B cell (primary cell): ENCODE results near the gene FAM81A. TPM values are rescaled to one million over a fixed set of nuclear protein-coding genes. Genes with fewer than 3 reads are reported as not detected.
A peak's percentile ranks its signal among the peaks of the same experiment; 100 is the strongest.

Experiments
- ATAC-seq: fragments of 200-7000 bp; cut with Tn5 transposase; one replicate; pipeline ENCODE4 v1.10.0; 2021; ENCODE audit warnings: low read depth, mild to moderate bottlenecking, moderate number of reproducible peaks, moderate library complexity
- CTCF ChIA-PET: fragments of 350-600 bp; sonication (Branson Sonifier 250); formaldehyde crosslinking; loops from one replicate; lab custom pipeline; 2021; ENCODE audit warnings: antibody characterized with exemption, inconsistent platforms; lab: Charles Lee
- POLR2A ChIA-PET: fragments of 350-600 bp; sonication (Branson Sonifier 250); formaldehyde crosslinking; loops from one replicate; lab custom pipeline; 2021; ENCODE audit warnings: antibody characterized with exemption; lab: Charles Lee
- DNase-seq: peaks from one replicate; pipeline ENCODE4 v3.0.0; 2013
- H2AFZ ChIP-seq: 2 replicates; pipeline ENCODE4 v1.6.1; 2012; ENCODE audit warnings: mild to moderate bottlenecking, low read depth, low read length; ENCODE audit not compliant: insufficient read depth, poor library complexity, severe bottlenecking
- H3K27ac ChIP-seq, 2 donors: 1 replicate in 1 of 2; 2 replicates in 1 of 2; pipeline ENCODE4 v1.5.1; 2012 to 2013; ENCODE audit warnings: low read length in 2 of 2, mild to moderate bottlenecking in 2 of 2, moderate library complexity in 1 of 2
- H3K27me3 ChIP-seq, 4 experiments: fragments of 200-600 bp in 1 of 4; sonication (generic) in 1 of 4; replicated peaks in 1 of 4; 1 replicate in 2 of 4; 2 replicates in 2 of 4; pipeline versions ENCODE4 v1.6.1 to v1.7.0; 2013 to 2016; ENCODE audit warnings: low read length in 3 of 4, mild to moderate bottlenecking in 2 of 4, mixed read lengths in 1 of 4, moderate library complexity in 1 of 4; ENCODE audit not compliant: insufficient read depth in 4 of 4, control insufficient read depth in 3 of 4; ENCODE audit errors: control extremely low read depth in 1 of 4
- H3K36me3 ChIP-seq, 2 experiments: replicated peaks in 1 of 2; 1 replicate in 1 of 2; 2 replicates in 1 of 2; pipeline versions ENCODE4 v1.6.1 to v1.7.1; 2013; ENCODE audit warnings: low read length in 1 of 2; ENCODE audit not compliant: insufficient read depth in 2 of 2, control insufficient read depth in 1 of 2; ENCODE audit errors: control extremely low read depth in 1 of 2, extremely low read depth in 1 of 2
- H3K4me1 ChIP-seq, 2 donors: fragments of 200-600 bp in 1 of 2; sonication (generic) in 1 of 2; 1 replicate in 1 of 2; 2 replicates in 1 of 2; pipeline versions ENCODE4 v1.5.1 to v1.6.1; 2013 to 2017; ENCODE audit warnings: low read length in 2 of 2; ENCODE audit not compliant: control insufficient read depth in 2 of 2, insufficient read depth in 2 of 2
- H3K4me2 ChIP-seq: replicated peaks from 2 replicates; pipeline ENCODE3; 2012; ENCODE audit warnings: mild to moderate bottlenecking, low read depth, low read length; ENCODE audit not compliant: poor library complexity, severe bottlenecking
- H3K4me3 ChIP-seq, 5 experiments: fragments of 200-600 bp in 1 of 5; sonication (generic) in 1 of 5; 1 replicate in 3 of 5; 2 replicates in 2 of 5; pipeline versions ENCODE4 v1.5.1 to v1.7.0; 2011 to 2016; ENCODE audit warnings: low read length in 4 of 5, mild to moderate bottlenecking in 4 of 5, low read depth in 2 of 5, control low read depth in 1 of 5, moderate library complexity in 1 of 5; ENCODE audit not compliant: insufficient read depth in 1 of 5; ENCODE audit errors: control extremely low read depth in 1 of 5, extremely low read depth in 1 of 5
- H3K79me2 ChIP-seq: fragments of 200-600 bp; sonication (generic); one replicate; pipeline ENCODE4 v1.6.0; 2016; ENCODE audit warnings: low read length; ENCODE audit not compliant: control insufficient read depth, insufficient read depth
- H3K9ac ChIP-seq: fragments of 200-600 bp; sonication (generic); 2 replicates; pipeline ENCODE4 v1.6.1; 2017; ENCODE audit warnings: mild to moderate bottlenecking, low read length, moderate library complexity
- H3K9me3 ChIP-seq, 3 donors: one replicate each; pipeline versions ENCODE4 v1.6.1 to v1.7.1; 2013; ENCODE audit warnings: low read length in 2 of 3; ENCODE audit not compliant: control insufficient read depth in 2 of 3, insufficient read depth in 1 of 3; ENCODE audit errors: control extremely low read depth in 1 of 3
- H4K20me1 ChIP-seq: 2 replicates; pipeline ENCODE4 v1.6.0; 2012; ENCODE audit warnings: mild to moderate bottlenecking, low read length; ENCODE audit not compliant: insufficient read depth, control insufficient read depth, poor library complexity, severe bottlenecking
- H3K27ac Mint-ChIP-seq: one replicate; pipeline ENCODE4 v1.8.0; 2021; ENCODE audit warnings: mixed read lengths
- H3K27me3 Mint-ChIP-seq: one replicate; pipeline ENCODE4 v1.8.0; 2021; ENCODE audit warnings: mixed read lengths
- H3K4me1 Mint-ChIP-seq: one replicate; pipeline ENCODE4 v1.8.0; 2021; ENCODE audit warnings: mixed read lengths
- H3K4me3 Mint-ChIP-seq: one replicate; pipeline ENCODE4 v1.8.0; 2021; ENCODE audit warnings: mixed read lengths
- H3K9me3 Mint-ChIP-seq: one replicate; pipeline ENCODE4 v1.8.0; 2022; ENCODE audit warnings: mixed read lengths; ENCODE audit not compliant: insufficient read depth
- CTCF ChIP-seq: fragments of 200-600 bp; IDR thresholded peaks from one replicate; pipeline ENCODE4 v1.8.0; 2022; ENCODE audit warnings: antibody characterized with exemption, mild to moderate bottlenecking
- EZH2 ChIP-seq: IDR thresholded peaks from 2 replicates; pipeline ENCODE4 v1.6.1; 2012; ENCODE audit warnings: borderline replicate concordance, low read depth, mild to moderate bottlenecking, moderate library complexity, low read length; ENCODE audit not compliant: insufficient read depth, poor library complexity, severe bottlenecking
- WGBS: methylation state at CpG from one replicate; pipeline ENCODE4 v1.1.5; 2013; ENCODE audit warnings: missing lambda C conversion rate; ENCODE audit not compliant: insufficient coverage; 5-methylcytosine and 5-hydroxymethylcytosine counted together
- intact Hi-C: fragments of 100-400 bp; cut with micrococcal nuclease; formaldehyde crosslinking; loops from one replicate; pipeline ENCODE4 v1.10.0; 2022
- polyA plus RNA-seq: library from polyadenylated mRNA; depleted of rRNA; stranded (reverse); fragments of >200 nt; gene quantifications from 2 replicates; pipeline ENCODE4 v1.2.3, GENCODE V29; 2012
- total RNA-seq, 2 donors: library from RNA; stranded (reverse); fragments of 120-200 nt in 1 of 2; gene quantifications; 1 replicate in 1 of 2; 2 replicates in 1 of 2; pipeline versions ENCODE4 v1.2.3 to v1.2.4, GENCODE V29; 2013 to 2022

FAM81A gene
- total and polyA plus RNA-seq, 2 donors (not counting 1 experiment from before 2014, with no cell fraction given) = 2.0 to 3.9 TPM

- no peaks in the 10 kb centered on the region for H3K9me3 ChIP-seq
- H3K9me3 Mint-ChIP-seq = no peaks in the 10 kb centered on the region
- peak overlapping the region in 1 of 2 donors; percentile 30 for H3K27ac ChIP-seq
- no peak for DNase-seq
- no peak for ATAC-seq
- no peak overlapping the region for H3K4me3 ChIP-seq
- H2AFZ ChIP-seq = peak overlapping the region; percentile 59
- no peaks in the 10 kb centered on the region for H4K20me1 ChIP-seq
- H3K4me3 Mint-ChIP-seq = no peak overlapping the region
- peaks cover 31% of the 10 kb centered on the region for H3K4me1 Mint-ChIP-seq
- H3K27me3 ChIP-seq = no peaks in the 10 kb centered on the region
- no peaks in the 10 kb centered on the region for H3K36me3 ChIP-seq
- TF ChIP-seq CTCF (no peak), EZH2 (no peak)
- peak overlapping the region; percentile 26 for H3K4me2 ChIP-seq
- no peaks in the 10 kb centered on the region for H3K79me2 ChIP-seq
- peaks cover 23 to 39% of the 10 kb centered on the region in 2 donors for H3K4me1 ChIP-seq
- H3K27ac Mint-ChIP-seq = no peak overlapping the region
- H3K9ac ChIP-seq = no peak overlapping the region
- POLR2A ChIA-PET = interaction anchor here (0.5 to 1.3 kb wide), 4 partner anchors 35 to 869 kb away, joined by 3 to 9 read pairs (median 4); partner anchors contain the start of gene ANXA2
- CTCF ChIA-PET = interaction anchor here (0.5 to 9.1 kb wide), 69 partner anchors 9 to 1668 kb away, joined by 3 to 207 read pairs (median 5); partner anchors contain the start of genes GTF2A2, MINDY2 and RNF111
- no peaks in the 10 kb centered on the region for H3K27me3 Mint-ChIP-seq
- no CpG with 5 or more reads among the region's 1 CpG for WGBS
- intact Hi-C loops = loop anchor here (2.0 to 10.0 kb wide), 2 partner anchors 28 to 1484 kb away; no protein-coding TSS in a partner anchor
Observed at GRCh38 chr15:59528429-59528828, 90.4 kb downstream of the FAM81A start.

GRCh38 chr15:59528961-59529402, 91.0 kb downstream of the FAM81A start:
- H3K79me2 ChIP-seq = no peaks in the 10 kb centered on the region
- Mint-ChIP-seq H3K27me3 (no peaks in the 10 kb centered on the region), H3K4me3 (no peak overlapping the region), H3K9me3 (no peaks in the 10 kb centered on the region), H3K4me1 (peaks cover 25% of the 10 kb centered on the region), H3K27ac (peak overlapping the region; percentile 54)
- peak overlapping the region in 1 of 2 donors; percentile 30 for H3K27ac ChIP-seq
- H3K4me3 ChIP-seq = no peak overlapping the region
- peak; percentile 69 for ATAC-seq
- no peak overlapping the region for H3K9ac ChIP-seq
- H2AFZ ChIP-seq = peak overlapping the region; percentile 59
- H3K4me2 ChIP-seq = peak overlapping the region; percentile 26
- H4K20me1 ChIP-seq = no peaks in the 10 kb centered on the region
- peak; percentile 86 for TF ChIP-seq CTCF
- no peak for TF ChIP-seq EZH2
- H3K4me1 ChIP-seq = peaks cover 18 to 33% of the 10 kb centered on the region in 2 donors
- 0% methylated on average over 3 of the region's 8 CpGs for WGBS
- intact Hi-C loops = loop anchor here (1.0 to 10.0 kb wide), 5 partner anchors 28 to 1484 kb away; no protein-coding TSS in a partner anchor
- ChIA-PET CTCF (interaction anchor here (0.5 to 9.1 kb wide), 76 partner anchors 9 to 1668 kb away, joined by 3 to 207 read pairs (median 4); partner anchors contain the start of genes GTF2A2, MINDY2 and RNF111), POLR2A (interaction anchor here (0.7 to 1.3 kb wide), 3 partner anchors 36 to 287 kb away, joined by 3 to 5 read pairs (median 4); no protein-coding TSS in a partner anchor)
- no peaks in the 10 kb centered on the region for H3K27me3 ChIP-seq
- DNase-seq = peak; percentile 82
- no peaks in the 10 kb centered on the region for H3K9me3 ChIP-seq
- no peaks in the 10 kb centered on the region for H3K36me3 ChIP-seq
